Hair follicular keratinocyte (primary cell): ENCODE measurements around the gene USP34. TPM values are rescaled to one million over a fixed set of nuclear protein-coding genes. Genes with fewer than 3 reads are reported as not detected.

Experiments
- total RNA-seq: library from RNA; depleted of rRNA; stranded (reverse); fragments of >200 nt; gene quantifications from 2 replicates; pipeline ENCODE4 v1.2.3, GENCODE V29; 2015

The USP34 gene, protein sequence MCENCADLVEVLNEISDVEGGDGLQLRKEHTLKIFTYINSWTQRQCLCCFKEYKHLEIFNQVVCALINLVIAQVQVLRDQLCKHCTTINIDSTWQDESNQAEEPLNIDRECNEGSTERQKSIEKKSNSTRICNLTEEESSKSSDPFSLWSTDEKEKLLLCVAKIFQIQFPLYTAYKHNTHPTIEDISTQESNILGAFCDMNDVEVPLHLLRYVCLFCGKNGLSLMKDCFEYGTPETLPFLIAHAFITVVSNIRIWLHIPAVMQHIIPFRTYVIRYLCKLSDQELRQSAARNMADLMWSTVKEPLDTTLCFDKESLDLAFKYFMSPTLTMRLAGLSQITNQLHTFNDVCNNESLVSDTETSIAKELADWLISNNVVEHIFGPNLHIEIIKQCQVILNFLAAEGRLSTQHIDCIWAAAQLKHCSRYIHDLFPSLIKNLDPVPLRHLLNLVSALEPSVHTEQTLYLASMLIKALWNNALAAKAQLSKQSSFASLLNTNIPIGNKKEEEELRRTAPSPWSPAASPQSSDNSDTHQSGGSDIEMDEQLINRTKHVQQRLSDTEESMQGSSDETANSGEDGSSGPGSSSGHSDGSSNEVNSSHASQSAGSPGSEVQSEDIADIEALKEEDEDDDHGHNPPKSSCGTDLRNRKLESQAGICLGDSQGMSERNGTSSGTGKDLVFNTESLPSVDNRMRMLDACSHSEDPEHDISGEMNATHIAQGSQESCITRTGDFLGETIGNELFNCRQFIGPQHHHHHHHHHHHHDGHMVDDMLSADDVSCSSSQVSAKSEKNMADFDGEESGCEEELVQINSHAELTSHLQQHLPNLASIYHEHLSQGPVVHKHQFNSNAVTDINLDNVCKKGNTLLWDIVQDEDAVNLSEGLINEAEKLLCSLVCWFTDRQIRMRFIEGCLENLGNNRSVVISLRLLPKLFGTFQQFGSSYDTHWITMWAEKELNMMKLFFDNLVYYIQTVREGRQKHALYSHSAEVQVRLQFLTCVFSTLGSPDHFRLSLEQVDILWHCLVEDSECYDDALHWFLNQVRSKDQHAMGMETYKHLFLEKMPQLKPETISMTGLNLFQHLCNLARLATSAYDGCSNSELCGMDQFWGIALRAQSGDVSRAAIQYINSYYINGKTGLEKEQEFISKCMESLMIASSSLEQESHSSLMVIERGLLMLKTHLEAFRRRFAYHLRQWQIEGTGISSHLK (N-terminal part only)
- total RNA-seq = 41.6 and 42.0 TPM in 2 replicates

DNA sequence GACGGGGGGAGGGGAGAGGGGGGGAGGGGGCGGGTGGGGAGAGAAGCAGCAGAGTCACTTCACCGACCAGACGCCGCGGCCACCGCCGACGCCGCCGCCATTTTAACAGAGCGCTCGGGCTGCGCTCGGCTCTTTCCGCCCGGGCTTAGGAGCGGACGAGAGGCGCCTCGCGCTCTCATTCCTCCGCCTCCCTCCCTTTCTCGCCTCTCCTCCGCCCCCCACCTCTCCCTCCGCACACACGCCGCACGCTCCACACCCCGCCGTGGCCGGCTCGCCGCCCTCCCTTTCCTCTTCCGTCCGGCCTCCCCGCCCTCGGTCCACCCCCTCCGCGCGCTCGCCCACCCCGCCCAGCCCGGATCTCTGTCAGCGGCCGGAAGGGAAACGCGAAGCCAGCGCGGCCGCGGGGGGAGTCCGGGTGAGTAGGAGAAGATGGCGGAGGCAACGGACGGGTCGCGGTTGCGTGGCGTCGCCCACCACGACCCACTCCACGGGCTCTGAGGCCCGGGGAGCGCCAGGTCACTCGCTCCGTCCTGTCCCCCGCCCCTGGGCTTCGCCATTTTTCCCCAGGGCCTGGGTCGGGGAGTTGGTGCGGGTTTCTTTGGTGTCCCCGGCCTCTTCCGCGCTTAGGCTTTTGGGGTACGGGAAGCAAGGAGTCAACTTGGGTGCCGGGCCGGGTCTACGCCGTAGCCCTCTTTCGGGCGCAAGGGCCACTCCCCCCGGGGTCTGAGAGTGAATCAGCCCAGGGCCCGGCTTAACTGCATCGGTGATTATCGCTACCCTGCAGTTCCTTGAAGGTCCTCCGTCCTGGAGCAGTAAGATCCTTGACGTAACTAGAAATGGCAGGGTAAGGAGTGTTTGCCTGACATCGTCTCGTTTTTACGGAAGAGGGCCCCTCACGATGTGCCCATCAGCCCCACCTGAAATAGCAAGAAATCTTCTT, at the start of gene USP34:
USP34 (minus strand) TSS at position 123 of the 940 bp plus-strand sequence. CDS start 395 bp downstream, outside the sequence.

DNA sequence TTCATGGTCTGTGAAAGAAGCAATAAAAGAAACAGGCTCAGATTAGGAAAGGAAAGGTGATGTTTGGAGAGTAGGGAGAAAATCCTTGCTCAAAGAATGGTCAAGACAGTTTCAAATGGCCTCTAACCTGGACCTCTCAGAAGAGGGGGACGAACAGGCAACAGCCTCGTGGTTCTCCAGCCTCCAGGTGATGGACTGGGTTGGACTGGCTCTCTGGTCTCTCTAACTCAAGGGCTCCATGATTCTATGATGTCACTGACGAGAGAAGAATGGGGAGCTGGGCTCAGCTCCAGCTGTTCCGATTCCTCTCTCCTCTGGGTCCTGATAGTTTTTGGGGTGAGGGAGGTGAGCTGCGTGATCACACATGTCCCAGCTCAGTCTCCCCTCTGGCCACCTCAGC, 309.0 kb downstream of the USP34 start, which contains the start of gene C2orf74:
C2orf74 (plus strand) TSS at position 301 of the 400 bp plus-strand sequence. CDS start 327 bp downstream, outside the sequence.

Other genes starting within 250 kb of the USP34 start
- 107 and 110 TPM in 2 replicates for gene XPO1, start 67.3 kb upstream of the USP34 start, total RNA-seq